Right ventricle myocardium superior (tissue), 1 donor: Measurements from ENCODE around the gene XPC. TPM values are rescaled to one million over a fixed set of nuclear protein-coding genes. Genes with fewer than 3 reads are reported as not detected.
"Not testable (repeated sequence)": the region's sequence is repeated elsewhere in the genome, so short reads cannot be mapped to it uniquely, and the experiment has no call there.

Experiments used
- ATAC-seq: fragments of 200-7000 bp; cut with Tn5 transposase; one replicate; pipeline ENCODE4 v1.9.1; 2020; ENCODE audit warnings: mild to moderate bottlenecking; ENCODE audit not compliant: poor library complexity
- DNase-seq: peaks from one replicate; pipeline ENCODE4 v3.0.0-alpha.2; 2020
- intact Hi-C: fragments of 100-400 bp; cut with DNase I; formaldehyde crosslinking; loops from one replicate; pipeline ENCODE4 v1.11.2; 2022
- total RNA-seq: library from RNA; stranded (reverse); fragmentation: NEBNext Ultra II Directional; extraction: Animal tissue kit (Norgen Biotek cat#: 25700); gene quantifications from one replicate; pipeline ENCODE4 v1.2.1, GENCODE V29; 2021
- donor health status: DM: no; HTN: yes; CAD: no; lungs with severe emphysema.

XPC gene
- total RNA-seq, 1 donor from 2014 or later, result 7.7 TPM

DNA sequence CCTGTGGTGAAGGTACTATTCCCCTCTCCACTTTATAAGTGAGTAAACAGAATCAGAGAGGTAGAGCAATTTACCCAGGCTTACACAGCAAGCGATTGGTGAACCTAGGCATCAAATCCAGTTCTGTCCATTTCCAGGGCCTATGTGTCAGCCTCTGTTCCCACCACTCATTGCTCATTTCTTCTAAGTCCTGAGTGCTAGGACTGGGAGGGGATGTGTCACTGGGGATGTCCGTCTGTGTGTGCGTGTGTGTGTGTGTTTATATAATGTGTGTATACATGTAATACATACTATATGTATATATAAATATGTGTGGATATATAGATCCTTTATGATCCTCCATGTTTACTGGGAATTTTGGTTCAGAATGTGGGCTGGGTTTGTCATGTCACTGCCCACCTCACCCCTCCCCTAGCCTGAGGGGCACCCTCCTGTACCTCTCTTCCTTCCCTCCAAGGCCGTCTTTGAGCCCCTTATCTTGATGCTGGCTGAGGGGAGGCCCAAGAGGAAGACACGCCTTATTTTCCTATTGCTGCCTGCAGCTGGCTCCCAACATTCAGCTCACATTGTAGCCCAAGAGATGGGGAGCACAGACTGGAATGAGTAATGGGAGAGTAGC, 51.4 kb downstream of the XPC start:
- ATAC-seq (no peak), DNase-seq (no peak)
- intact Hi-C loops, result no loop called here

DNA sequence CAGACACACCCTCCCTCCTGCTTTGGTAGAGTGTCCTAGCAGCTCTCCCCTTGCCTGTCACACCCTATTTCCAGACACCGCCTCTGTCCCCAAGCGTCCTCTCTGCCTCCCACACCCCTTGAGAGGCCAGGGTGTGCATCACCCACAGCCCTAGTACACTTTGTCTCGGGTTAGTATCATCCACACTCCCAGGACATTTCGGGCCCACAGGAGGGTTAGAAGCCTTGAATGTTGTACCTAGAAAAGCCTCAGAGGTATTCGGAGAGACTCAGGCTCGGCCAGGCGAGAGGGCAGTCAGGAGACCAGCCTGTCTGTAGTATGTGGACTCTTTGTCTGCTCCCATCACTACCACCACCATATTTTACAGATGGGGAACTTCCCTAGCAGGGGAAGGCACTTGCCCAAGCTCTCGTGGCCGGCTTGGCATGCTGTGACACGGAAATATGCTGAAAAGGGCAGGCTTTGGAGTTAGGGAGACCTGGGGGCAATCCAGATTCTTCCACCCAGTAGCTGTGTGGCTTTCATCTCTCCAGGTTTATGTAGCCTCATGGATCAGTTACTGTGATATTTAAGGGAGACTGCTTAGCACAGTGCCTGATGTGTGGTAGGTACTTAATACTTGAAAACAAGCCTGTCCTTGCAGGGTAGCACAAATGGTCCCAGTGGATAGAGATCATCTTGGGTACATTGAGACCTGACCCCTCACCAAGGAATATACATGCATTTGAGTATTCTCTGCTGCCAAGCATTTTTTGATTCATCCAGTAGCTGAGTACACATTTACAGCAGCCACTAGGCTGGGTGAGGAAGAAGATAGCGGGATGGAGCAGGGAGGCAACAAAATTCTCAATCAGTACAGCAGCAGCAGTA, 52.1 kb downstream of the XPC start:
- no peak for DNase-seq

DNA sequence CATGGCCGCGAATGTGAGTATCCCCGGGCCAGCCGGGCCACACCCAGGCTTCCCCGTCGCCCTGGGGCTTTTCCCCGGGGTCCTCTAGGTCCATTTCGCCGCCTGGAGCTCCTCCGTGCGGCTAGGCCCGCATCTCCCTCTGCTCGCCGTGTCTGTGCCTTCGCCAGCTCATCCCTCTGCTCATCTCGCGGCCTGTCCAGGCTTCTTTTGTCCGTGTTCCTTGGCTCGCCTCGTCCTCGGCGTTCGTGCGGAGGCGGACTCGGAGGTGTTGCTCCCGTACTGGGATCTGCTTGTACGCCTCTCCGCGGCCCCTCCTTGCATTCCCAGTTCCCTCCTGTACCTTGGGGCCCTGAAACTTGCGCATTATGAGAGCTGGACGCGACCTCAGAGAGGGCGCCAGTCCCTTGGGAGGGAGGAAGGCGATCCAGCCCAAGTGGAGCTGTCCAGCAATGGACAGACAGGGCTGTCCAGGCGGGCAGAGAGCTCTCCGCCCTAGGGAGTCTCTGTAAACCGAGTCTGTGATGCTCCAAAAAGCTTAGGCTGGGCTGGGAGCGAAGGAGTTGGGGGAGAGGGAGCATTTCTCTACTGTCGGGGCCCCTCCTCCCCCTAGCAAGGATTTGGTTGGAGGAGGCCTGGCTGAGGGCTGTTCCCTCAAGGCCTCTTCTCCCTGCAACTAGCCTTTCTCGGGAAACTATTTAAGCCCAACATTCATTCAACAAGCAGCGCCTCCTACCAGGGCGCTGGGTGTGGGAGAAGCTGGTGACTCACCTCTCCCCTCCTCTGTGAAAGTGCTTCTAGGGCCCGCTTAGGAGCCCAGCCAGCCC, 53.0 kb downstream of the XPC start:
- intact Hi-C loops, result no loop called here
- peak; percentile 77 for DNase-seq
- ATAC-seq, result peak; percentile 50

More for the DNA sequence above, 52.1 kb downstream of the XPC start:
- intact Hi-C loops, result no loop called here
- ATAC-seq, result no peak

DNA sequence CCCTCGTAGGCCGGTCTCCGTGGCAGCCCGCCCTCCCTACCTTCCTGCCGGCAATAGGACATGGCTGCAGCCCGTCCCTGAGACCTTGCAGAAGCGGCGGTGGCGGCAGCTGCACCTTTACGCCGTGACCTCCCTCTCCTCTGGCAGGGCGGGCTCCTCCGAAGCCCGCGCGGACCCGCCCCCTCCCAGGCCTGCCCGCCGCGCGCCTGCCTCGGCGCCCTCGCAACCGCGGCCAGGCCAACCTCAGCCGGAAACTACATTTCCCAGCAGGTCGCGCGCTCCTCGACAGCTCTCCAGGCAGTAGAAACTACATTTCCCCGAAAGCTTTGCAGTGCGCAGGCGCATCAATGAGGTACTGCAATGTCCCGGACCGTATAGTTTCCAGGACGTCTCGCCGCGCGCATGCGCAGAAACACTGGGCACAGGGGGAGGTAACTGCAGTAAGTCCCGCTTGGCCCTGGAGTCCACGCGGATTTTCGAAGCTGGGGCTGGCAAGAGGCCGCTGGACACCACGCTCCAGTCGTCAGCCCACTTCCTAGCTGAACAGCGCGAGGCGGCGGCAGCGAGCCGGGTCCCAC, 53.7 kb downstream of the XPC start, which contains the start of the genes CHCHD4 and TMEM43:
TSS of gene CHCHD4 (minus strand) at position 256 of the 578 bp plus-strand sequence. CDS start at position 62, 194 bp downstream.
TSS of gene TMEM43 (plus strand) at position 438 of the 578 bp plus-strand sequence. CDS start 142 bp downstream, outside the sequence.
- DNase-seq, result peak; percentile 100
- intact Hi-C loops, result no loop called here
- peak; percentile 95 for ATAC-seq

DNA sequence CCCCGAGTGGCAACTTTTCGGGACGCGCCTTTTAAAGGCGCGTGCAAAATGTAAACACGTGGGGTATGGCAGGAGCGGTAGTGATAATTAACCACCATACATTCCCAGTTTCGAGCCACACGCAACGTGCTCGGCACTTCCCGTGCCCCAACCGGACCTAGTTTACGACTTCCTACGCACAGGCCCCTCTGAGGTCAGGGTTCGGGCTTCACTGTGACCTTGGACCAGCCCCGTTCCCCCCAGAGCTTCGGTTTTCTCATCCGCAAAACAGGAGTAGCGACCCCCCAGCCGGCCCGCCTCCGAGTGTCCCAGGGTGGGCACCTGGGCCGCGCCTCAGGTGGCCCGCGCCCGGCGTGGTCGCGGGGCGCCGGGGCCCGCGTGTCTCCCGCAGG, 54.2 kb downstream of the XPC start:
- ATAC-seq (peak; percentile 54), DNase-seq (peak; percentile 80)
- intact Hi-C loops, result no loop called here

DNA sequence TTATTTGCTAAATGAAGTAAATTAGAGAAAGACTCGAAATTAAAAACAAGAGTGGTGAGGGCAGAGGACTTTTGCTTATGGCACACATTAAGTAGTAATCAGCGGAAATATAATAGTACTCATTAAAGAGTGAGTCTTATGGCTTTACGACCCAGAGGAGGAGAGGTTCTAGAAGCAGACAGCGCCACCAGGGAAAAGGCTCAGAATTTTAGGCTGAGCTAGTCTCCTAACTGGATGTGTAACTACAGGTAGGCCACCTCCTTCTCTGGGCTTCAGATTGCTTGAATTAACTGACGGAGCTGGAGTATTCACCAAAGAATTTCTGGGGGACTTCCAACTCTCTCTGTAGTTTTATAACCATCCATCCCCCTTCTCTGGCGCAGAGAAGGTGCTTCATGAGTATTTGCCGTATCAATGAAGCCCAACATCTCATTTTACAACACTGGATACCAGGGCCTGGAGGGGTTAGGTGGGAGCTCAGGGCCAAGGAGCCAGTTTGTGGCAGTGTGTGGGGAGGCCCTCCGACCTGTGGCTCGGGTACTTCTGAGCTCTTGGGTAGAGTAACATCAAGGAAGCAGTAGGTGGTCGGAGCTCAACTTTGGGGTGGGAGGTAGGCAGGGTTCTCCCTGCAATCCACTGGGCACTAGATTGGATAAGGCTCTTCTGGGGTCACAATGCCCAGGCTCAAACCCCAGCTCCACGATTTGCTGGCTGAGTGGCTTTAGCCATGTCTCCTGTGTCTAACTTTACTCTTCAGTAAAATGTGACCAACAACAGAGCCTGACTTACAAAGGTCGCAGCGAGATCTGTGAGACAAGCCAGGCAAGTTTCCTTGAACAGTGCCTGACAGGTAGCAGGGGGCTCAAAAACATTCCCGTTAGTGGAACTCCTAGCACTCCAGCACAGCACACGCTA, 54.8 kb downstream of the XPC start:
- no peak for ATAC-seq
- intact Hi-C loops, result no loop called here
- no peak for DNase-seq

DNA sequence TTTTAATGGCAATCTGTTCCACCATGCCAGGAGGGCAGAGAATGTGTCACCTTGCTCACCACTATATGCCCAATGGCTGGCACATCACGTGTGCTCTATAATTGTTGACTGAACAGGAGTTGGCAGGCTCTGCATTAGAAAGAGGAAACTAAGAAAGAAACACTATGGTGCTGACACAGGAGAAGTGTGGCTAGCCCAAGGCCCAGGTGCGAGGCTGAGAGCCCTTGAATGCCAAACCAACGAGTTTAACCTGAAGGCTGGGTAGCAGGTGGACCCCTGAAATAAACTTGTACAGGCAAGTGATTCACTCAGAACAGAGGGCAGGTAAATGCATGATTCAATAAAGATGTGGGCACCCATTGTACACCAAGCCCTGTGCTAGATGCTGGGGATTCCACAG, 56.1 kb downstream of the XPC start:
- ATAC-seq (no peak), DNase-seq (no peak)
- intact Hi-C loops, result no loop called here

DNA sequence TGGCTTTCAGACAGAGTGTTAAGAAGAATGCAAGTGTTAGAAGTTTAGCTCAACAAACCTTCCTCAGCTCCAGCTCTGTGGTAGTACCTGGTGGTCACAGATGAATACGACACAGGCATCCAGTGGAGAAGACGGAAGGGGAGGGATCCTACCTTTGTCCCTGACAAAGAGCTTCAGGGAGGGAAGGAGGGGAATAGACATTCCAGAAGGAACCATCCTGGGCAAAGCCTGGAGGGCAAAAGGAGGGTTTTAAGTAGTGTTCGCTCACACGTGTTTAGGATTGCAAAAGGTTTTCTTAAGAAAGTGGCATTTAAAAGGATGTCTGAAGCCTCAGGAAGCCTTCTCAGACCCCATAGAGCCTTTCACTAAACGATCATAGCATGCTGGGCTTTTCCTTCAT, 56.5 kb downstream of the XPC start:
- intact Hi-C loops, result no loop called here
- DNase-seq, result no peak
- no peak for ATAC-seq

DNA sequence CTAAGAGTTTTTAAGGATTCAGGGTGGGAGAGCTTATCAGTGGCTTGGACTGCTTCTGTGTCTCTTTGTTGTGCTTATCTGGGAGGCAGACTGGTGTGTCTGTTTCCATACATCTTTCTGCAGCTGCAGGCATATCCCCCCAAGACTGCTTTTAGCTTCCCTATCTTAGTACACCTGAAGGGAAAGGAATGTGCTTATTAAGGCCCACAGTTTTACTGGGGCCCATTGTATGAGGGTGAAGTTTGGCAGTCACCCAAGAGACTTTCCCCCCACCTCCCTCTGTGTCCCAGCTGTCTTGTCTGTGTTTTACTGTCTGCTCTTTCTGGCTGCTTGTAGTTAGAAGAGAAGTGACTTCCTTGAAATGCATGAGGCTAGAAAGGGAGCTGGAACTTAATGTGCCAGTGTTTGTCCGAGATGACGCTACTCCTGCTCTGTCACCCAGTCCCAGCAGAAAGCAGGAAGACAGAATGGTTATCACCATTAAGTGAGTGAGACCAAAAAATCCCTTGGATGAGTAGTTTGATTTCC, 57.4 kb downstream of the XPC start:
- intact Hi-C loops, ATAC-seq, DNase-seq: not testable (repeated sequence)

DNA sequence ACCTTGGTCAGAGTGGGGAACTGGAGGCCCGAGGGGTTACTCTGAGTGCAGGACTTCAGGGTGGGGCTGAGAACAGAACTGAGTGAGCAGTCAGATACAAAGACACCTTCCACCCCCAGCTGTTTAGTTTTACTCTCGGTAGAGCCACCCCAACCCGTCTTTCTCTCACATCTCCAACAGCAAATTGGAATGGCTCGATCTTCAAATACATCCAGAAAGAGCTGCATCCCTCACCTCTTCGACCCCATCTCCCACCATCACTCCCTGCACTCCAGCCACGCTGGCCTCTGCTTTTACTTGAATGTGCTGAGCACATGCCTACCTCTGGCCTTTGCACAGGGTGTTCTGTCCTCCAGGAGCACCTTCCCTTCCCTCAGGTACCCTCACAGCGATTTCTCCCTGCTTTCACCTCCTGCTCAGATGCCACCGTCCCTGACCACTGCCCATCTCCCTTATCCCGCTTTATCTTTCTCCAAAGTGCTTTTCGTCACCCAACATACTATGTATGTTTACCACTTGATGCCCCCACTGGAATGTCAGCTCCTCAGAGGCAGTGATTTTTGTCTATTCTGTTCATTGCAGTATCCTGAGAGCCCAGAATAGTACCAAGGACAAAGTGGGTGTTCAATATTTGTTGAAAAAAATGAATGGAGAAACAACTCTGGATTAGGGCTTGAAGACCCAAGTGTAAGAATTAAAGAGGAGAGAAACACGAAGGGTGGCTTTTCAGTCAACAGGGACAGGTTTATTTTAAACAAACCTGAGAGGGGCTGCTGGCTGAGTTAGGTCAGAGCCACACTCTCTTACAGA, 58.1 kb downstream of the XPC start:
- no peak for ATAC-seq
- intact Hi-C loops, result no loop called here
- DNase-seq, result no peak

DNA sequence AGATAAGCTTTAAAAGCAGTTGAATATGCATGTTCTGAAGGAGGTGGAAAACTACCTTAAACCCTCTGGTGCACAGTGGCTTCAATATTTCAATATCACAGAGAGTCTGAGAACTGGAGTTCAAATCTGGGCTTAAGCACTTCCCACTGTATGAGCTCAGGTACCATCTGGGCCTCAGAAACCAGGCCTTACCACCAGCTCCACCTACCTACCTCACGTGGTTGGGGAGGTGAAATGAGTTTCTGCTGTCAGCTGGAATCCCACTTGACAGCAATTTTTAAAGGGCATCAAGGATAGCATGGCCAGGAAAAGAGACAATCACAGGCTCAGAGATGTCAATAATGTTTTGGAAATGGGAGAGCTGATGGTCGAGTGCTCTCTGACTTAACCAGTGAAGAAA, 58.8 kb downstream of the XPC start:
- no peak for DNase-seq
- ATAC-seq, result no peak
- intact Hi-C loops, result no loop called here

DNA sequence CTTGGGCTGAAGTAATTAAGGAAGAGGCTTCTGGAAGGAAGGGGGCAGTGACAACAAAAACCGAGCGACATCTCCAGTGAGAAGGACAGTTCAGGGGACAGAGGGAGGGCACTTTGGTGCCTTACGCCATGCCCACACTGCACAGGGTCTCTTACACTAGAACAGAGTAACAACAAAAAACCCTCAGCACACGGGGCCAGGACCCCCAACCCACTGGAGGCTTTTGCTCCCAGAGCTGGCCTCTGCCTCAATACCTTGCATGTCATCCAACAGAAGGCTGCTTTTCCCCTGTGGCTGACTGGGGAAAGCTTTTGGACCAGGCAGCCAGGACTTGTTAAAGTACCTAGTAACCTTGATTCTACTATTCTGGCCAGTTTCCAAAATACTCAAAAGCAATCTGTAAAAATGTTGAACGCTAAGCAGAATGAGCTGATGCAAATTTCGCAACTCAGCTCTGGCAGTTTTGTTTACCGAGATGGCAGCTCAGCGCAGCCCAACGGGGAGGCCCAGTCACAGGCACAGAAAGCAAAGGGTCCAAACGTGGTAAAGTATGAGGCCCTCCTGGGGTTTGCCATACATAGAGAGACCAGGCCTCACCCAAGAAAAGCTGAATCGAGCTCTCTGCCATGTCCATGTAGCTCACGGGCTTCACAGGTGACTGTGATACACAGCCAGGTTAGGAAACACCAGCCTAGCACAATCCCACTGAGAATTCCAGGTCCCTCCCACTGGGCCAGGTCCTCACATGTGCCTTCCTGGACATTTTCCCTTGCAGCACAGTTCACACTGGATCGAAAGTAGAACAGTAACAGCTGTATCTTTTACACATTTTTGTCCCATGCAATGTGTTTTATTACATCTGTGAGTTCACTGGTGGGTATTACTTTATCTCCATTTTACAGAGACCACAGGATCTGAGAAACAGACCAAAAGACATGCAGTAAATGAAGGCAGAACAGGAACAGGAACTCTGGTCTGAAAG, 59.7 kb downstream of the XPC start:
- intact Hi-C loops, result no loop called here
- DNase-seq, result no peak
- peak; percentile 16 for ATAC-seq

DNA sequence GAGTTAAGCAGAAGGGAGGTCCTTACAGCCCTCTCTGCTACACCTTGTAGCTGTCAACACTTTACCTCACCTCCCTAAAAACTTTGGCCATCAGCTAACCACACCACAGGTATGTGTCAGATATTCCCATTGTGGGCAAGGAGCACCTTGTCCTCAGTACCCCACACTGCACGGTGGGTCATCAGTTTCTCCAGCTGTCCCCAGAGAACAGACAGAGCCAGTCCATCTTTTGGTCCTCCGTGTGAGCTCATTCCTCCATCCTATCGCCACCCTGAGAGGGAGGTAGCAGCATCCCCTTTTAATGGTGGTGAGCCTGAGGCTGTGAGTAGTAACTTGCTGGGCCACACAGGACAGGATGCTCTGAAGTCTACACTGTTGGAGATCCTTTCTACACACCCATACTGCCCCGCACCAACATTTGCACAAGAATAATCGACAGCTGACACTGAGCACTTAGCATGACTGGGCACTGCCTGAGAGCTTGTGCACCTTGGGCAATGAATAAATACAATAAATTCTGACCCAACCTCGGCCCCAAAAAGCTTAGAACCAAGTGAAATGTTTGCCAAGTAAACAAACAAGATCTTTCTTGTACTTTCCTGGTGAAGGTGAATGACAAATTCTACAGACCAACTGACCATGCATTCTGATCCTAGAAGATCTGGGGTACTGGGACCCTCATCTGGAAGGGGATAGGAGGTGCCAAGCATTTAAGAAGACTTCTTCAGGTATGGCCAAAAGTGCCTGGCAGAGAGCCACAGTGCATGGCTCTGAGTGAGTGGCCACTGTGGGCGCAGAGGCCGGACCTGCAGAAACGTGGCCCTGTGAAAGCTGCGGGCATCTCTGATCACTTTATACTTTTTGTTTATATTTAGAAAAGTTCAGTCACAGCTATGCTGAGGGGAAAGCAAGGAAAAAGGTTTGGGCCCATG, 60.7 kb downstream of the XPC start:
- ATAC-seq, result no peak
- DNase-seq, result no peak
- intact Hi-C loops, result no loop called here

DNA sequence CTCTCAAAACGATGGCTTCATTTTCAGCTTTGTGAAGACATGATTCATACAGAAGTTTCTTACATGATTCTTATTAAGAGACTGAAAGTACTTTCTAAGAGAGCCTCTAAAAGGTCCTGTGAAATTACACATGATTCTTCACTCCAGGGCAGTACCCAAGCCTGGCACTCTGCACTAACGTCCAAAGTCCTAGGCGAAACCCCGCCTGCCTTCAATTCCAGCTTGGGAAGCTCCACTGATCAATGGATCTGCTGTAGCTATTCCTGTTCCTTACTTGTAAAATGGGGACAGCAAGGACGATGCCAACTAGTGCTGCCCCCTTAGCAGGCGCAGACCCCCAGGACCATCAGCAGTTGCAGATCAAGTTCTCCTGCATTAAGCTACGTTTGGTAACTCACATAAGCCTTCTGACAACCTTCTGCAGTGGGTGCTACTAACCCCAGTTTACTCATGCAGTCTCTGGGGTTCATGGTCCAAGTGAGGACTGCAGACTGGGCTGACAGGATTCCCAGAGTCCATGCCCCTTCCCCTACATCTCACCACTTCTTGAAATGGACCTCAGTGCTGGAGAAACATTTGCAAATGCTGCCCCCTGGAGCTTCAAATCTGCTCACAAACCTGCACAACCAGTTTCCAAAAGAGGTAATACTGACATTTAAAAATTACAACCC, 64.3 kb downstream of the XPC start:
- ATAC-seq (no peak), DNase-seq (no peak)
- intact Hi-C loops, result no loop called here
